WERI-Rb-1 (cell line): ENCODE measurements around the gene TCEAL5.
"Not testable (repeated sequence)": the region's sequence is repeated elsewhere in the genome, so short reads cannot be mapped to it uniquely, and the experiment has no call there.

Experiments used
- DNase-seq: peaks from one replicate; pipeline ENCODE4 v3.0.0-alpha.2; 2020
- H3K27ac ChIP-seq: fragments of 250-450 bp; sonication (Bioruptor Pico); 2 replicates; pipeline ENCODE4 v1.5.1; 2020; ENCODE audit warnings: mild to moderate bottlenecking, moderate library complexity
- H3K27me3 ChIP-seq: fragments of 250-450 bp; sonication (Bioruptor Pico); 2 replicates; pipeline ENCODE4 v1.5.1; 2021; ENCODE audit warnings: mild to moderate bottlenecking, low read depth, moderate library complexity; ENCODE audit not compliant: insufficient read depth, severe bottlenecking
- H3K36me3 ChIP-seq: fragments of 250-450 bp; sonication (Bioruptor Pico); 2 replicates; pipeline ENCODE4 v1.5.1; 2020; ENCODE audit warnings: mild to moderate bottlenecking, moderate library complexity
- H3K4me3 ChIP-seq: 2 replicates; pipeline ENCODE4 v1.5.1; 2011; ENCODE audit warnings: low read depth, mild to moderate bottlenecking, control low read depth, low read length
- H3K9me3 ChIP-seq: fragments of 250-450 bp; sonication (Bioruptor Pico); 2 replicates; pipeline ENCODE4 v1.5.1; 2021; ENCODE audit warnings: mild to moderate bottlenecking, moderate library complexity; ENCODE audit not compliant: severe bottlenecking
- TF ChIP-seq, protein P1 (sequence below): IDR thresholded peaks from 2 replicates; pipeline ENCODE4 v1.5.1; 2011; ENCODE audit warnings: low read depth, mild to moderate bottlenecking, control low read depth, inconsistent platforms, low read length

Gene TCEAL5

DNA sequence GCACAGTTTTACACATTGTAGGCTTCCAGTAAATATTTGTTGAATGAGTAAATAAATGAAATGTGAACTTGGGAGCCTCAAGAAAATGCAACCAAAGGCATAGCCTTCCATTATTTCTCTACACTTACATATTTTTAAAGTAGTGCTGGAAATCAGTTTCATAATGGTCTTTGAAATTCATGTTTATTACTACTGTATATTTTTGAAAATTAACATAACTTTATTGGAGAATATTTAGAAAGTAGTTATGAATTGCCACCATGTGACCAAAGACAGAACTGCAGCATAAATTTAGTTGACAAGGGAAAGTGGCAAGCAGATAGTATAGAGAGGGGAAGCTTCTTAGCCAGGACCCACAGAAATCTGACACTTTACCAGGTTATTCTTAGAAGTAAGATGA lies 28.0 kb downstream of the TCEAL5 start:
- H3K4me3 ChIP-seq: no peak overlapping the region
- H3K27ac ChIP-seq: no peak overlapping the region
- H3K9me3 ChIP-seq: no peaks in the 10 kb centered on the region
- peaks cover 17% of the 10 kb centered on the region for H3K27me3 ChIP-seq
- no peaks in the 10 kb centered on the region; the same call in 1 of the 2 replicates for H3K36me3 ChIP-seq
- no peak for DNase-seq
- TF ChIP-seq, protein P1, sequence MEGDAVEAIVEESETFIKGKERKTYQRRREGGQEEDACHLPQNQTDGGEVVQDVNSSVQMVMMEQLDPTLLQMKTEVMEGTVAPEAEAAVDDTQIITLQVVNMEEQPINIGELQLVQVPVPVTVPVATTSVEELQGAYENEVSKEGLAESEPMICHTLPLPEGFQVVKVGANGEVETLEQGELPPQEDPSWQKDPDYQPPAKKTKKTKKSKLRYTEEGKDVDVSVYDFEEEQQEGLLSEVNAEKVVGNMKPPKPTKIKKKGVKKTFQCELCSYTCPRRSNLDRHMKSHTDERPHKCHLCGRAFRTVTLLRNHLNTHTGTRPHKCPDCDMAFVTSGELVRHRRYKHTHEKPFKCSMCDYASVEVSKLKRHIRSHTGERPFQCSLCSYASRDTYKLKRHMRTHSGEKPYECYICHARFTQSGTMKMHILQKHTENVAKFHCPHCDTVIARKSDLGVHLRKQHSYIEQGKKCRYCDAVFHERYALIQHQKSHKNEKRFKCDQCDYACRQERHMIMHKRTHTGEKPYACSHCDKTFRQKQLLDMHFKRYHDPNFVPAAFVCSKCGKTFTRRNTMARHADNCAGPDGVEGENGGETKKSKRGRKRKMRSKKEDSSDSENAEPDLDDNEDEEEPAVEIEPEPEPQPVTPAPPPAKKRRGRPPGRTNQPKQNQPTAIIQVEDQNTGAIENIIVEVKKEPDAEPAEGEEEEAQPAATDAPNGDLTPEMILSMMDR: no peak

DNA sequence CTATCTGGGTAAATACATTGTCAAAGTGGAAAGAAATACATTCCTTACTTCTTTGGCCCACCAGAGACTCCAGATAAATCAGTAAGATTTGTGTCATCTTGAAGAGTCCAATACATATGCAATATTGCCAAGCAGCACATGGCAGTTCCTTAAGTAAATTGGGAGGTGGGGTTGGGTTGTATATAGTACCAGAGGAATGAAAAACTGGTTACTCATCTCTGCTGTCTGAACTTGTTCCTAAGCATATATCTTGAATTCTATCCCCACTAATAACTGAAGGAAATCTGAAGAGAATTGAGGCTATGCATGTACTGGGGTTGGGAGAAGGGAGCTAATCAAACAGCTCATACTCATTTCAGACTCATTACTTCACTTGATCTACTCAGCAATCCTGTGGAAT lies 36.4 kb downstream of the TCEAL5 start:
- Histone ChIP-seq H3K4me3 (no peak overlapping the region), H3K36me3 (no peaks in the 10 kb centered on the region), H3K27ac (no peak overlapping the region), H3K9me3 (no peaks in the 10 kb centered on the region), H3K27me3 (peaks cover 20% of the 10 kb centered on the region)
- no peak for DNase-seq
- TF ChIP-seq, protein P1: no peak

DNA sequence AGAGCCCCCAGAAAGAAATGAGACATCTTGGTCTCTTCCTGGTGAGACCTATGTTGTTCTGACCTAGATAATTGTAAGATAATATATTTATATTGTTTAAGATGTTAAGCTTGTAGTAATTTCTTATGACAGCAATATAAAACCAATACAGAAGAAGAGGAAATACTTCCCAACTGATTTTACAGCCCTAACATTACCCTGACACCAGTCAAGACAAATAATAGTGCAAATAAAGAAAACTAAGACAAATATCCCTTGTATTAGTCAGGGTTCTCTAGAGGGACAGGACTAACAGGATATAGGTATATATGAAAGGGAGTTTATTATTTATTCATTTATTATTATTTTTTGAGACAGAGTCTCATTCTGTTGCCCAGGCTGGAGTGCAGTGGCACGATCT lies 40.3 kb downstream of the TCEAL5 start:
- Histone ChIP-seq H3K27ac (no peak overlapping the region), H3K36me3 (no peaks in the 10 kb centered on the region), H3K4me3 (no peak overlapping the region), H3K9me3 (no peaks in the 10 kb centered on the region), H3K27me3 (peaks cover 28% of the 10 kb centered on the region)
- no peak for DNase-seq
- TF ChIP-seq, protein P1: no peak

DNA sequence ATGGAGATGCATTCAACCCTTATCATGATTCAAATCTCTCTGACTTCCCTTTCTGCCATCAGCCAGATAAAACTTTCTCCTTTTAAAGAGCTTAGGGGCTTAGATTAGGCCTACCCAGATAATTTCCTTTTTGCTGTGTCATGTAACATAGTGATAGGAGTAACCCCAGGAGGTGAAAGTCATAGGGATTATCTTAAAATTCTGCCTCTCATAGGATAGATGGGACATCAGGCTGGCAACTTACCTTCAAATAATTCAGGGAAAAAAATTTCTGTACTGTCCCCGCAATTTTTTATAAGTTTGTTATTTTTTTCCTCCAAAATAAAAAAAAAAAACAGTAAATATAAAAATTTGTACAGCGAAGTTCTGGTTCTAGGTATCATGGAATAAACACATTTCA lies 40.9 kb downstream of the TCEAL5 start:
- H3K27me3 ChIP-seq: peaks cover 28% of the 10 kb centered on the region
- DNase-seq, H3K27ac ChIP-seq, H3K36me3 ChIP-seq, H3K4me3 ChIP-seq, H3K9me3 ChIP-seq: not testable (repeated sequence)

DNA sequence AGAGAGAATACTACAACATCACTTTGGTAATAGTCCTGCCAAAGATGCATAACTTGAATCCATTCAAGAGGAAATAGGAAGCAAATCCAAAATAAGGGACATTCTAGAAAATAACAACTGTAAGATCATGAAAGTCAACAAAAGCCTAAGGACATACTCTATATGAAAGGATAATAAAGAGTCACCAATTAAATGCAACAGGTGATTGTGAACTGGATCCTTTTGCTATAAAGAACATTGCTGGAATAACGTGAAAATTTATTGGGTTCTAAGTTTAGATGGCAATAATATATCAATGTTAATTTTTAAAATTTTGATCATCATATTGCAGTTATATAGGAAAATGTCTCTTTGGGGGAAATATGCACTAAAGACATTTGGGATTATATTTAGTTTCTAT lies 41.7 kb downstream of the TCEAL5 start:
- no peaks in the 10 kb centered on the region for H3K36me3 ChIP-seq
- TF ChIP-seq, protein P1: no peak
- H3K9me3 ChIP-seq: no peaks in the 10 kb centered on the region
- peaks cover 28% of the 10 kb centered on the region for H3K27me3 ChIP-seq
- no peak overlapping the region for H3K4me3 ChIP-seq
- no peak overlapping the region for H3K27ac ChIP-seq
- no peak for DNase-seq

DNA sequence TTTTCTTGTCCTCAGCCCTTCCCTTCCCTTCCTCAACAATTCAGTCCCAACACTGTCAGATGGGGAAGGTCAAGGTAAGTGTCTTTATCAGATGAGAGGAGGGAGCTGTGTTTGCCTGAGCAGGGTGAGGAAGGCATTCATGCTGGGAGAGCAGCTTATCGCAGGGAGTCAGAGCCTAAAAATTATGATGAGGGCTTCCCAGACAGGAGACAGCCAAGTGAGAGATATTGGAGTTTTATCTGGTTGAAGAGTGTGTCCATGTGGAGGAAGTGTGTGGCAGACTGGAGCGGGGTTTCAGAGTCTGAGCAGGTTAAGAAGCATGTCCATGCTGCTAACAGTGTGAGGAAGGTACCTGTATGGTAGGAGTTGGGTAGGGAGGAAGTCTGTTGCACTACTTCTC lies 43.3 kb downstream of the TCEAL5 start:
- H3K27ac ChIP-seq: no peak overlapping the region
- H3K9me3 ChIP-seq: no peaks in the 10 kb centered on the region
- no peak for DNase-seq
- TF ChIP-seq, protein P1: no peak
- H3K36me3 ChIP-seq: no peaks in the 10 kb centered on the region
- peaks cover 25% of the 10 kb centered on the region for H3K27me3 ChIP-seq
- H3K4me3 ChIP-seq: no peak overlapping the region

DNA sequence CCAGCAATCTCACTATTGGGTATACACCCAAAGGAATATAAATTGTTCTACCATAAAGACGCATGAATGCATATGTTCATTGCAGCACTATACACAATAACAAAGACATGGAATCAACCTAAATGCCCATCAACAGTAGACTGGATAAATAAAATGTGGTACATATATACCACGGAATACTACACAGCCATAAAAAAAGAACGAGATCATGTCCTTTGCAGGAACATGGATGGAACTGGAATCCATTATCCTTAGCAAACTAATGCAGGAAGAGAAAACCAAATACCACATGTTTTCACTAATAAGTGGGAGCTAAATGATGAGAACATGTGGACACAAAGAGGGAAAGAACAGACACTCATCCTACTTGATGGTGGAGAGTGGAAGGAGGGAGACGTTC lies 50.6 kb downstream of the TCEAL5 start:
- H3K27me3 ChIP-seq: peaks cover 18% of the 10 kb centered on the region
- H3K4me3 ChIP-seq, H3K9me3 ChIP-seq, DNase-seq, H3K36me3 ChIP-seq, H3K27ac ChIP-seq: not testable (repeated sequence)
